Stimulated activated CD8-positive, alpha-beta memory T cell treated with anti-CD3 and anti-CD28 coated beads, Interleukin-15, amount 100 ng/mL, for 1 hour (primary cell): ENCODE results near the gene FBXL15.

Experiments
- DNase-seq: peaks from one replicate; pipeline ENCODE4 v3.0.0-alpha.2; 2020; ENCODE audit warnings: low read depth

FBXL15 gene

DNA sequence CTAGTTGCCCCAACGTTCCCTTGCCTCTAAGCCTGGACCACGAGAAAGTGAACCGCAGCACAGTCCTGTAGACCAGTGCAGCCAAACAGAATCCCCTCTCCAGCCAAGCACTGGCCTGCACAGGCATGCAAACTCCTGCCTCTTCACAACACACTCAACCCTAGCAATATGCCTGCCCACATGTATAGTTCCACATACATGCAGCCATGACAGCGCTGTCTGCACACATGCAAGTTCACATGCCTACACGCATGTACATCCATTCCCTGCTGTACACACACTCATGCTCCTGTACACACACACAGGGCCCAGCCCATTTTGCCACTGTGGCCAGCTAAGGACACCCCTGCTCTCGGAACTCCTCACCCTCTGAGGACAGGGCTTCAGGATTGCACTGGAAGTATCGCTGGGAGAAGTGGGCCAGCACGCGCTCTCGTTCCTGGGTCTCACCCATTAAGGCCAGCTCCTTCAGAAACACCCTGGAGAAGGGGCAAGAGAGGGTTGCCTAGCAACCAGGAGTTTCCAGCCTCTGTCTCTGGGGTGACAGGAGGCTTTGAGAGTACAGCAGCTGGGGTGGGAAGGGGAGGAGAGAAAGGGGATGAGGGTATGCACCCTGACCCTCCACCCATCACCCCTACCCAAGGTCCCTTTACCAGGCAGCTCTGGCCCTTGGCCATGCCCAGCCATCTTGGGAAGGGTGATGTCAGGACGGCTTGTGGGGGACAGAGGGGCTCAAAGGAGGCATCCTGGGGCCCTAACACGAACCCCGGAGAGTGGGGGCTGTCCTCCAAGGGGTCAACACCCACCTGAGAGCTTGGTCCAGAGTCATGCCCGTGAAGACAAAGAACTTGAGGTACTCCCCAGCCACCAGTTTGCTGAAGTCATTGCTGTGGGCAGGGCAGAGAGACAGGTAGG is 9.0 kb upstream of the FBXL15 start:
- no peak for DNase-seq

DNA sequence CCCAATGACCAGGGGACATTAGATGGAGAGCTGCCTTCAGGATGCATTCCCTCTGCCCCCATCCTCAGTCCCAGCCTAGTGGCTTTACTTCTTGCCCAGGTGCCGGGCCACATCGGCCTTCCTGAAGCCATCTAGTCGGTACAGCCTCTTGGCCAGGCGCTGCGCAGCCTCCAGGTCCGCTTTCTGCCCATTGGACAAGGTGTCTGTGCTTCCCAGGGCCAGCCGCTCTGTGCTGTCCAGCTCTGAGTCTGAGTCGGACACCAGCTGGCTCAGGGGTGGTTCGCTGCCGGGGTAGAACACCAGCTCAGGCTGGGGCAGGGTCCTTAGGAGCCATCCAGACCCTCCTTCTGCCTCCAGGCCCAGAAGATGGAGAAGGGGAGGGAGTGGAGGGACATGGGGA is 8.3 kb upstream of the FBXL15 start:
- DNase-seq = no peak

DNA sequence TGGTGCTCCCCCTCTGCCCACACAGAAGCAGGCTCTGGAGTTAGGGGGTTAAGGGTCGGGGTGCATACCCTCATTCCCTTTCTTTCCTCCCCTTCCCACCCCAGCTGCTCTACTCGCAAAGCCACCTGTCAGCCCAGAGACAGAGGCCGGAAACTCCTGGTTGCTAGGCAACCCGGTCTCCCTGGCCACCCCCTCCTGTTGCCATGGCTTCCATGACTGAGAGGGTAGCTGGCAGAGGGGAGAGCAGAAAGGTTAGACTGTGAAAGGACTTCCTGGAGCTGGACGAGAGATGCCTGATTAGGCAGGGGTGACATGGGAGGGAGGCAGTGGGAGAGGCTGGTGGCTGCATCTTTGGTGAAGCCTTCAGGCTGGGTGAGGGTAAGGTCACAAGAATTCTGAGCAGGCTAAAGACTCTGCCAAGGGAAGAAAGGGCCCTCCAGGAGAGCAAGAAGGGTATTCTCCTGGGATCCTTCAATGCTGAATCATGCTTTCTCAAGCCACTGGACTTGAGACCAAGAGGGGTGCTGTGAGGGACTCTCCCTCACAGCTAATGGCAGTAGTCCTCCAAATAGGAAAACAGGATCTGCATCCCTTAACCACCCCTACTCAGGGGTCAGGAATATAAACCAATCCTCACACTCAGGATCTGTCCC is 7.5 kb upstream of the FBXL15 start:
- no peak for DNase-seq

DNA sequence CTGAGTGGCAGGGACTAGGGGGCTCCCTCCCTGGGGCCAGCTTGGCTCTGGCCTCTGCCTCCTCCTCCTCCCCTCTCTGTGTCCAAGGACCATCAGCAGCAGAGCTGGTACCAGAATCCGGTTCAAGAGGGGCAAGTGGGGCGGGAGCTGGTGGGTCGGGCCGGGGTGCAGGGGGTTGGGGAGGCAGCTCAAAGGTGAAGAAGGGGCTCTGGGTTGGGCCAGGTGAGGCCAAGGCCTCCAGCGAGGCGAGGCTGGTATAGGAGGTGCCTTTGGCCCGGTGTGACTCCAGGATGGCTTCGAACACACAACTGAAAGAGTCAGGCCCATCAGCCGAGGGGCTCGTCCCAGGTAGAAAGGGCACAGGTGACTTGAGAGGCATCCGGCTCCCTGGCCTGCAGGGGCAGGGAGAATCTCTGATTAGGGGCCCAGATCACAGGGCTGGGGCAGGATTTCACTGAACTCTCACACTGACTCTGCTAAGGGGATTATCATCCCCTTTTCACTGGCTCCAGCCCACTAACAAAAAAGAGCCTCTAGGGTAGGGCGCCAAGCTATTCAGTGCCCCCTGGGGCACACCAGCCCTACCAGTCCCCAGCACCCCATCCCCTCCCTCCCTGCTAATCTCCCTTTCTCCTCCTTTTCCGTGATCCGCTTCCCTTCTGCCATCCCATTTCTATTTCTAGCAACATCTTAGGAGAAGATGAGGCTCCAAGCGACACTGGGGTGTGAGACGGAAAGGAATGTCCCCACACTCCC is 6.7 kb upstream of the FBXL15 start:
- no peak for DNase-seq

DNA sequence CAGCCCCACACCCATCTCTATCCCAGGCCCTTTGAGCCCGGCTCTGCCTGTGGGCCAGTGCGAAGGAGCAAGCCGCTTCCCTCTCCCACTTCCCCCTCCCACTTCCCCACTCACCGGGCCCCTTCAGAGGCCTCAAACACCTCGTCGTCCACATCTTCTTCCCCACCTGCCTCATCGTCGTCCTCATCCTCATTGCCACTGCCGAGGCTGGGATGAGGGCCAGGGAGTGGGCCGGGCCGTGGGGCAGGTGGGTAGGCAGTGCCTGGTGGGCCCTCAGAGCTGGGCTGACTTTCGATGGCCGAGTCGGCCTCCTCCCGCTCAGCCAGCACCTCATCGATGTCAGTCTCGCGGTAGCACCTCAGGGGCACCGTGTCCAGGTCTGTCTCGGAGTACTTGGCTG is 5.9 kb upstream of the FBXL15 start:
- DNase-seq = no peak

DNA sequence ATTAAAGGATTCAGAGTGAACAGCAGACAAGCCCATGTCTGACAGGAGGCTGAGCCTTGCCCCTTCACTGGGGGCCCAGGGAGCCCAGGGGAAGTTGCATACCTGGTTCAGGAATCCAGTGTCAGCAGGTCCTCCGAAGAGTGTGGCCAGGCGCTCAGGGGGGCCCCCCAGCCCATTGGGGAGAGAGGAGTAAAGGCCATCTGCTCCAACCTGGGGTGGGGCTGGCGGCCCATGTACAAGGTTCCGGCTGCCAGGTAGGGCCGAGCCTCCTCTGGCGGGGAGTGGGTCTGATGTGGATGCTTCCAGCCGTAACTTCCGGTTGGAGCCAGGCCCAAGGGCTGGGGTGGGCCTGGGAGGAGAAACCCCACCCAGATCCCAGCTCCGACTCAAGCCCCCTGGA is 4.4 kb upstream of the FBXL15 start:
- DNase-seq = no peak

DNA sequence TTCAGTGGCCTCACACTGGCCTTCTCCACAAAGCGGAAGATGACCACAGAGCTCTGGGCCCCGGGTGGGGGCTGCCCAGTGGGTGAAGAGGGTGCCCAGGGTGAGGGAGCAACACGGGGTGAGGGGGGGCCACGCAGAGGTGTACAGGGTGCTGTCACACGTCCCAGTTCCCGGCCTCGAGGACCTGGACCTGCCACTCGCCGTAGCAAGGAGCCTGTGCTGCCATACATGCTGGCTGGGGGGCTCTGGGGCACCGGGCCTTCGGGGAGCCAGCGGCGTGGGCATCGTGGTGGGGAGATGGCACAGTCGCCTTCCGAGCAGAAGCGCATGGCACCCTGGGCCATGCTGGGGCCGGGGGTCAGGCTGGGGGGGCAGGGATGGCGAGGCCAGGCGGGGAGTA is 3.9 kb upstream of the FBXL15 start:
- no peak for DNase-seq

DNA sequence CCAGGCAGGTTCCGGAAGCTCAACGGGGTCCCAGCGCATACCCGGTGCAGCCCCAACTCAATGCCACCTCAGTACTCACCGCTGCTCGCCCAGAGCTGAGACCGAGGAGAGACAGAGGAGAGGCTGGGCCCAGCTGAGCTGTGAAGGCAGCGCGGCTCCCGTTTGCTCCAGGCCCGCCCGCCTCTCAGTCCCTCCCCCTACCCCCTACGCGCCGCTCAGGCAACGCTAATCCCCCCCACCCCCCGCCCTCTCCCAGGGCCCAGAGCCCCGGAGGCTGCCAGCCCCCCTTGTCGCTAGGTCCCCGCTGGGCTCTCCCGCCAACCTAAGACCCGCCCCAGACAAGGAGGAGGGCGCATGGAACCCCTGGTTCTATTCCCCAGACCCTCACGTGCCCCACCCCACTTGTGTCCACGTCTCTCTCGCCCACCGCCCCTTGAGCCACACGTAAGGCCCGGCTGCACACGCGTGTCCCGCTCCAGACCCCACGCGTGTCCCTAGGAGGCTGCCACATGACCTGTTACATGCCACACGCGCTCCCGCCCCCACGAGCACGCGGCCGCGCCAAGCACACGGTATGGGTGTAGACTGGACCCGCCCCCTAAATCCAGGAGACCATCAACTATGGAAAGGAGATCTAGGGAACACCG is 1.9 kb upstream of the FBXL15 start, which contains the start of gene PSD:
PSD (minus strand) TSS at position 164 of the 647 bp plus-strand sequence. CDS start 1,747 bp downstream, outside the sequence.
- no peak for DNase-seq

DNA sequence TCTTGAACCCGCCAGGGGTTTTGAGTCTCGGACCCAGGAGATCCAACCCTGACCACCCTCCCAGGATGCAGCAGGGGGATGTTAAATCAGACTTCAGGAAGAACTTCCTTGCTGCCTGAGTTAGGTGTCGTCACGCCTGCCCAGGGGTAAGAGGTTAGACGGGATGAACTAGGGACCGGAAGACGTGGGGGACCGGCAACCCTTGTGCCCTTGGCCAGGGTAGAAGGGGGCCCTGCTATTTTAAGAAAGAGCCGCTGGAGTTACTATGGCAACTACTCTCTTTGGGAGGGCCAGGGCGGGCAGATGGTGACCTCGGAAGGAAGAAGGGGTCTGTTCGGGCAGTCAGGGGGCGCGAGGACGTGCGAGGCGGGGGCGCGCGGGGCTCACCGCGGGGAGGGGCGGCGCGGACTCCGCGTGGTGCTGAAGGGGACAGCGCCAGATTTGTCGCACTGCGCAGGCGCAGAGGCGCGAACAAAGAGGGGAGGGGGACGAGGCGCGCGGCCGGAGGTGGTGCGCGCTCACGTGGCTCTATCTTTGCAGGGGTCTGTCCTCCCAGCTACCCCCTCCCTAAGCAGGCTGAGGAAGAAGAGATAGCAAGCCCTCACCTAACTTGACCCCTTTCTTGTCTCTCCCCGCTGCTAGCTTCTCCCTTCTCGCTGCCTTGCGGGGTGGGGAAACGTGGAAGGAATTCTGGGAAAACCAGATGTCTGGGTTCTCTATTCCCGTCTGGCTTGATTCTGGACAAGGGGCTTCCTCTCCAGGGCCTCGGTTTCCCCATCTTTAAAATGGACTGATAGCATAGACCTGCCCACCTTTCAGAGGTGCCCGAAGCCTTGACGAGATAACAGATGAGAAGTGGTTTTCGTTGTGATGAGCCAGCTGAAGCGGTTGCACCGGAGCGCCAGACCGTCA is 1.1 kb upstream of the FBXL15 start:
- DNase-seq = peak; percentile 52

DNA sequence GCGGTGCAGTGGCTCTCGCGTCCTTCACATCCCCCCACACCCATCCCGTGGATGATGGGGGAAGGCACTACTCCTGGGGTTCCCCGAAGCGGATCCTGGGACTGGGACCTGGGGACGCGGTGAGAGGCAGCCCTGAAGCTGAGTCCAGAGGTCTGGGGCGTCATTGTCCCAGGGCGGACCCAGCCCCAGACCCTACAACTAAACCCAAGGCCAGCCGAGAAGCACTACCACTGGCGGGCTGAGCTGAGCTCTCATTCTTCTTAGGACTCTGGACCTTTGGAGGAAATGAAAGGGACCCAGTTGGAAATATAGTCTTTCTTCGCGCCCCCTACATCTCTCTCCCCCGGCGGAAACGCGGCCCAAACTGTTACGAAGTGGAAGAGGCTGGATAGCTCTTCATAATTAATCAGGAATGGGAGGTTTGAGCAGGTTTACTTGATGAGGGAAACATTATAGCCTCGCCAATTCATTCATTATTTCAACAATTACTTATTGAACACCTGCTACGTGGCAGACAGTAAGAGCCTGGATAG is 389 bp upstream of the FBXL15 start:
- no peak for DNase-seq

DNA sequence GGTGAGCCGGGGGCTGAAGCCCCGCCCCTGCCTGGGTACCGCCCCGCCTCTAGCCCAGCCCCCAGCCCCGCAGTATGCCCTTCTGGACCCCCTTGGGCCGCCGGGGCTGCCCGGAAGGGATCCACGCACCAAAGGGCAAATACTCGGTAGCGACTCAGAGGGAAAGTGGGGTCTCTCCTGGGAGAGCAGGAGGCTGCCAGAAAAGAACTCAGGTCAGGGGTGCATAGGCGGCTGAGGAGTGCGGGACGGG is 796 bp downstream of the FBXL15 start:
- DNase-seq = no peak

DNA sequence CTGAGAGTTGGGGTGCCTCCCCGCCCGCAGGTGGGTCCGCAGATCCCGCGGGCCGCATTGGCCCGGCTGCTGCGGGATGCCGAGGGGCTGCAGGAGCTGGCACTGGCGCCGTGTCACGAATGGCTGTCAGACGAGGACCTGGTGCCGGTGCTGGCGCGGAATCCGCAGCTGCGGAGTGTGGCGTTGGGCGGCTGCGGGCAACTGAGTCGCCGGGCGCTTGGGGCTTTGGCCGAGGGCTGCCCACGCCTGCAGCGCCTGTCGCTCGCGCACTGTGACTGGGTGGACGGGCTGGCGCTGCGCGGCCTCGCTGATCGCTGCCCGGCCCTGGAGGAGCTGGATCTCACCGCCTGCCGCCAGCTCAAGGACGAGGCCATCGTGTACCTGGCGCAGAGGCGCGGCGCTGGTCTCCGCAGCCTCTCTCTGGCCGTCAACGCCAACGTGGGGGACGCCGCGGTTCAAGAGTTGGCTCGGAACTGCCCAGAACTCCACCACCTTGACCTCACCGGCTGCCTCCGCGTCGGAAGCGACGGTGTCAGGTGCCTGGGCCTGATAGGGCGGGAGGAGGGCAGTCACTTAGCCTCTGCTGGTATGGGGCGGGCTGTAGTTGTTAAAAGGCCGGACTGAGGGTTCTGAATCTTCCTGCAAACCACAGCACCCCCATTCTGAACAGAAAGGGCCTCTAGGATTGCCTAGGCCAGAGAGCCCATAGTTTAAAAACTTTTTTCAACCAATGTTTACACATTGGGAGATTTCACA is 1.3 kb downstream of the FBXL15 start:
- no peak for DNase-seq

DNA sequence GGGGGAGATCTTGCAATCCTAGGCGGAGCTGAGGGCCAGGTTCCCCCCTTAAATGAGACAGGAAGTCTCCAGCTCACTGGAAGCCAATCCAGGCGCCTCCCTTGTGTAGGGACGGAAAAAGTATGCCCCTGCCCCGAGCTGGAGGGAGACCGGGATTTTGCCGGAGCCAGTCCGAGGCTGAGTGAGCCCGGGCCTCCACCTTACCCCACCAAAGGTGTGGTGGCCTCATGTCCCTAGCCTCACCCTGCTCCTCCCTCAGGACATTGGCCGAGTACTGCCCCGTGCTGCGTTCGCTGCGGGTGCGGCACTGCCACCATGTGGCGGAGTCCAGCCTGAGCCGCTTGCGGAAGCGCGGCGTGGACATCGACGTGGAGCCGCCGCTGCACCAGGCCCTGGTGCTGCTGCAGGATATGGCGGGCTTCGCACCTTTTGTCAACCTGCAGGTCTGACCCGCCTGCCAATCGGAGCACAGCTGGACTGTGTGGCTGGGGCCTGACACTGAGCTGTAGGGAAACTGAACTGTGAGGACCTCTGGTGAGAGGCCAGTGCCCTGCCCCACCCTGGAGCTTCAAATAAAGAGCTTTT is 2.0 kb downstream of the FBXL15 start:
- no peak for DNase-seq

DNA sequence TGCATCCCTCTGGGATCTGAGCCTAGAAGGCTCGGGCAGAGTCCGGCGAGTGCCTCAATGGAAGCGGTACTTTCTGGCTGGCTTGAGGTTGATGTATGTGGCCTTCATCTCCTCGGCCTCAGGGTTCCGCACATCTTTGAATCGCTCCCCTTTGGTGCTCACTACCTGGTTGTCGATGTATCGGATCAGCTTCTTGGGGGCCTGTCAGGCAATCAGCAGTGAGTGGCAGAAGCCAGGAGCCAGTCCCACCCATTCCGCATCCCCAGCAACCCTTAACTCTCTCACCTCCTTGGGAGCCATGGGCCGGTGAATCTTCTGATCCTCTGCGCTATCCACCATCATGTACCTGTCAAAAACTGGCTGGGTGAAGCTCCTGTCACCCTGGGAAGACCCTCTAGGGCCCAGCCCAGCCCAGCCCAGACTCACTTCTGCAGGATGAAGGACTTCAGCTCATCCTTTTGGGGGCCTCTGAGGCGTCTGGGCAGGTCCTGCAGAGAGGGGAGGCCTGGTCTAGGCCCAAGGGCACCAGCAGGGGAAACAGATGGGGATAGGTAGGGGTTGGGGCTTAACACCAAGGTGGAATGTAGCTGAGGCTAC is 2.8 kb downstream of the FBXL15 start:
- no peak for DNase-seq

DNA sequence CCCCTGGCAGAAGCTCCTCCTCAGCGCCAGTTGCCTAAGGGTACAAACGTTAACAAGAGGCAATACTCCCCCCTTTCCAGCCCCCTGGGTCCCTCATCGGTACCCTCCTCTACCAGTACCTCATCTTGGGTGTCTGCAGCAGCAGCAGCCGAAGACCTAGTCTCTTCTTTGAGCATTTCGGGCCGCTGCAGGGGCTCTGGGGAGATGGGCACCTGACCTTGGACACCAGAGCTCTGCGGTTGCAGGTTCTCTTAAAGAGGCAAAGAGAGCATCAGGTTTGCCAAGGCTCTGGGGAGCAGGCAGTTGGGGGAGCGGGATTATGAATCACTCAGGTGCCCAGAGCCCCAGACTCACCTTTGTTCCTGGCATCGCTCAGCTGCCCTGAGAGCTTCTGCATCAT is 3.5 kb downstream of the FBXL15 start:
- DNase-seq = no peak

DNA sequence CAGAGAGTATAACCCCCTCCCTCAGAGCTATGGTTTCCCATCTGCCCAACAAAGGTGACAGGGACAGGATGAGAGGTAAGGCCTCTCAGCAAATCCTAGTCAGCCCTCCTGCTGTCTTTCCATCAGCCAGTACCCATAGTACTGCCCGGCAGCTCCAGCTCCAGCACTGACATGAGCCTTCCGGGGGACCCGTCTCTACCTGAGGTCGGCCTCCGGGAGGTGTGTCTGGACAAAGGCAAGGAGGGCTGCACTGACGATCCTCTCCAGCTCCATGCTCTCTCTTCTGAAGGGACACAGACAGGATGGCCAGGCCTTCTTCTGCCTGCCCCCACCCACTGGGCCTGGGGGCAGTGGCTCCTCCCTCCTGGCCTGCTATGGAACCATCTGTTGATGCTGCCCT is 4.3 kb downstream of the FBXL15 start:
- DNase-seq = no peak

DNA sequence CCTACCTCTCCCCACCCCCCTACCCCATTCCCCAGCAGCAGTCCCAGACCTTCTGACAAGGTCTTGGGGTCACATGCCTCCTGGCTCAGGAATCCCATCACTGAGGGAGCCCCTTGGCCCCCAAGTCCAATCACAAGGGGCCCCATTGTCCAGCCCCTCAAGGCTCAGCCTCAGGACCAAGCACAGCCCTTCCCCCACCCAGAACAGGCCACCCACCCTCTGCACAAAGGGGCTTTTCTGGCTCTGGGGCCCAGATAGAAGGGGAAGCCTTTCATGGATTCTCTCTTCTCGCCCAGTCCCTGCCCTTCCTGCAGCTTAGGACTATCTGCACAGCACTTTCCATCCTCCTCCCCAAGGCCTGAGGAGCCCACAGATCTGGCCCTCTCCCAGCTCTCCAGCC is 4.8 kb downstream of the FBXL15 start:
- no peak for DNase-seq

DNA sequence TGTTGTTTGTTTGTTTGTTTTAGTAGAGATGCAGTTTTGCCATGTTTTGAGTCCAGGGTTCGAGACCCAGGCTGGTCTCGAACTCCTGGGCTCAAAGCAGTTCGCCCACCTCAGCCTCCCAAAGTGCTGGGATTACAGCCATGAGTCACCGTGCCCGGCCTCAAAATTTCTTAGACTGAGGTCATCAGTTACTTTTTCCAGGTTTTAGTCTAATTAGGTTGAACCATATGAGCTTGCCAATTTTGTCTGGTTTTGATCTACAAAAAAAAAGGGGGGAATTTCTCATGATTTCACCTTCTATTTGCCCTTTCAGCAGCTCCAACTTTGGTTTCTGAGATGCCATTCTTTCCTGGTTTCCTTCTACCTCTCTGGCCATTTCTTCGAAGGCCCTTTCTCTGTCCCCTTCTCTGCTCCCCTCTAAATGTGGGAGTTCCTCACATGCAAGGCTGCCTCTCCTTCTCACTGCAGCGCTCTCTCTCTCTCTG is 6.2 kb downstream of the FBXL15 start:
- DNase-seq = no peak

DNA sequence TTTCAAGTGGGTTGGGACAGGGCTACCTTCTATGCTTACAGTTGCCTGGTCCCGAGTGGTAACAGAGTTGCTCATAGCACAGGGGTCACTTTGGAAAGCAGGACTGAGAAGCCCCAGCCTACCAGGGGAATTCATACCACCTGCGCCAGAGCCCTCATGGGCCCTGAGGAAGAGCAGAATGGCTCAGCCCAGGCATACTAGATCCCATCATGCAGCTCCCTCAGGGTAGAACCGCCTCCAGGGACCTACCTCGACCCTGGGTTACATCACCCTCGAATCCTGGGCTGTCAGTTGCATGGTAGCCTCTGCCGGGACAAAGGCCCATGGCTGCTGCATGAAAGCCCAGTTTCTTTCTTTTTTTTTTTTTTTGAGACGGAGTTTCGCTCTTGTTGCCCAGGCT is 8.8 kb downstream of the FBXL15 start:
- no peak for DNase-seq
